HG02678 (cell line): ENCODE results near the gene OCIAD2.
"Not testable (repeated sequence)": the region's sequence is repeated elsewhere in the genome, so short reads cannot be mapped to it uniquely, and the experiment has no call there.

Experiments
- ATAC-seq: cut with Tn5 transposase; IDR thresholded peaks from one replicate; pipeline ENCODE4 v1.9.1; 2021; ENCODE audit warnings: mild to moderate bottlenecking, moderate library complexity; ENCODE audit not compliant: unreplicated experiment

OCIAD2 gene

DNA sequence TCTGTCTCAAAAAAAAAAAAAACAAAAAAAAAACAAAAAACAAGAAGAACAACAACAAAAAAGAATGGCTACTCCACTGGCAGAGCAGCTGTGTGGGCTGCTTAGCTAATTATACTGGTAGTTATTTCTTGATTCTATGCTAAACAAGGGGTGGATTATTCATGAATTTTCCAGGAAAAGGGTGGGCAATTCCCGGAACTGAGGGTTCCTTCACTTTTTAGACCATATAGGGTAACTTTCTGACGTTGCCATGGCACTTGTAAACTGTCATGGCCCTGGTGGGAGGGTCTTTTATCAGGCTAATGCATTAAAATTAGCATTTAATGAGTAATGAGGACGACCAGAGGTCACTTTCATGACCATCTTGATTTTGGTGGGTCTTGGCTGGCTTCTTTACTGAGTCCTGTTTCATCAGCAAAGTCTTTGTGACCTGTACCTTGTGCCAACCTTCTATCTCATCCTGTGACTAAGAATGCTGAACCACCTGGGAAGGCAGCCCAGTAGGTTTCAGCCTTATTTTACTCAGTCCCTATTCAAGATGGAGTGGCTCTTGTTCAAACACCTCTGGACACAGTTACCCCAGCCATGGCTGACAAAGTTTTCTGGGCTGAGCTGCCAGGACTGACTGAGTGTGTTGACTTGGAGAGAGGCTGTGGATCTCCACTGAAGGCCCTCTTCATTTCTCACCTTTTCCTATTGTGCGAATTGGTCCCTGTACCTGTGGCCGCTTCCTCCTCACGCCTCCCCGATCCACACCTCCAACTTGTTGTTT, 1.3 kb upstream of the OCIAD2 start:
- no peak for ATAC-seq

GRCh38 chr4:48905363-48906015, 1.1 kb downstream of the OCIAD2 start:
- no peak for ATAC-seq

DNA sequence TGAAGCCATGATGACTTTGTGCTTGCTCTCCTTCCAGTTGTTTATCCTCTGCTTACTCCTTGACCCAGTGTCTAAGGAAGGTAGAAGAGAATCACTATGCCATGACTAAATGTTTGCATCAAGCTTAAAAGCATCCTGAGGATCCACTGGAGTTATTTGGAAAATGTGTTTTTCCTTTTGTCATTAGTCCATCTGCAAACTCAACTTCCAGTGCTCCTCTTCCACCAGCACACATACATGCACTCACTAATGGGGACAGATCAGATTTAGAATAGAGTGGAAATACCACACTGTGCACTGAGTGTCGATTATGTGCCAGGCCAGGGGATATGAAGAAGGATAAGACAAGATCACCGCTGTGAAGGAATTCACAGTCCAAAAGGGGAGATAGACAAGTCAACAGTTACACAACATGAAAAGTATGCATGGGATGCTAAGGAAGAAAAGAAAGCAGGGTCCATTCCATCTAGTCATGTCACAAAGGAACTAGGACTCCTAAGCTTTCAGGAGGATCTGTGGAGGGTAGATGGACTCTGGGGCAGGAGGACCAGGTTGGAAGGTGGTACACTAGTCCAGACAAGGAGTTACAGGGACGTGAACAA, 1.9 kb downstream of the OCIAD2 start:
- ATAC-seq, result no peak

DNA sequence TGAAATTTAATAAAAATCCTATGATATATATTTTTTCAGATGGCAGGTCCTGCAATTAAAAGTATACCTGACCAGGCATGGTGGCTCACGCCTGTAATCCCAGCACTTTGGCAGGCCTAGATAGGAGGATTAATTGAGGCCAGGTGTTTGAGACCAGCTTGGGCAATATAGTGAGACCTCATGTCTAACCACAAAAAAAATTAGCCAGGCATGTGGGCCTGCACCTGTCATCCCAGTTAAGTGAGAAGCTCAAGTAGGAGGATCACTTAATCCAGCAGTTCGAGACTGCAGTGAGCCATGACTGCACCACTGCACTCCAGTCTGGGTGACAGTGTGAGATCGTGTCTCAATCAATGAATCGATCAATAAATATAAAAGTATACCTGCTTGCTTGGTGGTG, 2.5 kb downstream of the OCIAD2 start:
- ATAC-seq, result no peak

GRCh38 chr4:48902266-48902665, 4.3 kb downstream of the OCIAD2 start:
- no peak for ATAC-seq

DNA sequence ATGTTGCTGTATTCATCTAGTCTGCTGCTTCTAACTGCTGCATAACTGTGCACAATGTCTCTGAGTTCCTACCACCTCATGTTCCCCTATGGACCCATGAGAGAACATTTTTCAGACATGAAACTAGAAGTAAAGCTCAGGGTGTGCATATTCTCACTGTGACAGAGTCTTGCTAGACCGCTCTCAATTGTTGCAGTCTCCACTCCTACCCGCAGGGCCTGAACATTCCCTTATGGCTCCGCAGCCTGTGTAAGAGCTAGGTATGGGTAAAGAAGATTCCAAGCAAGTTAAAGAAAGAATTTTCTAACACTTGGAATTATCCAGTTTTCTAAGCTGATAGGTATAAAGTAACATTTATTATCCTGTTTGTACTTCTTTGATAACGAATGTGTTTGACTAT, 5.4 kb downstream of the OCIAD2 start:
- no peak for ATAC-seq

DNA sequence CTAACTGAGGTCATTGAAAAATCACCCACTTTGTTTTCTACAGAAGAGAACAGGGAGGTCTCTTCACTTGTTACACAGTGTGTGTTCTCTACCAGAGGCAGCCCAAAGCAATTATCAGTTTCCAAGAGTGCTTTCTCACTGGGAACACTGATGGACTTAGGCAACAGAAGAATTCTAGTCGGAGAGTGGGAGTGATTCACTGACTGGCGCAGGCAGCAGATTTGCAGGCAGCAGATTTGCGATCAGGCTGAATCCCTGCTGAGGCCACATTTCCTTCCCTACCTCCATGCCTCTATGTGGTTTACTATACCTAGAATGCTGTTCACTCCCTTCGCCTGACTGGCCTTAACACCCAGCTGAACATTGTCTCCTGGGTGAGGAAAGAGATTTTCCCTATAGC, 6.6 kb downstream of the OCIAD2 start:
- no peak for ATAC-seq

DNA sequence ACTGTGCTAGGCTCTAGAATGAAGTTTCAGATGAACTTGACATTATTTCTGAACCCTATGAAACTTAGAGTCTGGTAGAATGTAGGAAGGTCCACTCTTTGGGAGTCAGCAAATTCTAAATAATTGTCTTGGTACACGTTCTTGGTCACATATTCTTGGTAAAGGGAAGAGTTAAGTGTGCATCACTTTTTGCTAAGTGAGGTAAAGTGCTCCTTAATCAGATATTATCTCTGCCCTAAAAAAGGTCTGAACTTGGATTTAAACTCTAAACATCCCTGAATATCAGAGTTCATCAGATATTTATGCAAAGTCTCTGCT, 7.2 kb downstream of the OCIAD2 start:
- no peak for ATAC-seq

DNA sequence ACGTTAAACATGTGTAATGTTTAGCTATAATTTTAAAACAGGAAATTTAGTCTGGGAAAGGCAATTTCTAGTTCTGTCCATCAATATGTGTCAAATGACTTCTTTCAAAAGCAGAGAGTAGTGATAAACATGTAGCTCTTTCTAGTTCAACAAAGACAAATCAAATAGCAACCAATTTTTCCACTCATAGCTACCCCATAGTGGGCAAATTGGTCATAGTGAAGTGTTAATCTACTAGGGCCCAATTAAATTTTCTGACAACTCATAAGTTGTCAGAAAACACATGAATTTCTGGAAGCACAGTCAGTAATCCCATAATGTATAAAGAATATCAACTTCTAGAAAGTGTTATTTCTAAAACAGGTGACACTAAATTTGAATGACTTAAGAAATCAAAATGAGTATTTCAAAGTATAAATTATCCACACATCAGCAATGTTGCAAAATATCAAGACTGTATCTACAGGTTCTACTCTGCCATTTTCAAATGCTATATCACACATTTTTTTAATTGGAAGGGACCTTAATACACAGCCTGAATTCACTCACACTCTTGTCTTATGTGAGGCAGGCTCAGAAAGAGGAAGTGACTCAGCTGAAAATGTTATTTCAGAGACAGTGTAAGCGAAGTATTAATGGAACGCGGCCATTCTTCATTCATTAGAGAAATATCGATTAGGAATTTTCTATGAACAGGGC, 7.7 kb downstream of the OCIAD2 start:
- peak; percentile 85 for ATAC-seq

DNA sequence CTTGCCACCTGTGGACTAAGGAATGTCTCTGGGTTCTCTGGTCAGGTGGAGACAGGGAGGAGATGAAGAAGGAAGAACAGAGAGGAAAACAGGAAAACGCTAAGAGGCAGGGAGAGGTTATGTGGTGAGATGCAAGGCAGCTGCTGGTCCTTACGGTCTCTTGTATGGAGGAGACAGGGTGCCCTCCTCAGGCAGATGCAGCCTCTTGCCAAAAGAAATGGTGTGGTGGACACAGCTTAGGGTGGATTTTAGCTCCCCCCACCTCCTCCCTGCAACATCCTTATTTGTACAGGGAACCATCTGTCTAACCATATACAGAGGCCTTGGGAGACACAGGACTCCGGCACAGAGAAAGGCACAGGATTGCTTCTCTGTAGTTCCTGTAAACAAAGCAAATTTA, 9.7 kb downstream of the OCIAD2 start:
- ATAC-seq, result no peak

- no peak for ATAC-seq
These were observed 15.4 kb downstream of the OCIAD2 start for GRCh38 chr4:48891028-48891619.

DNA sequence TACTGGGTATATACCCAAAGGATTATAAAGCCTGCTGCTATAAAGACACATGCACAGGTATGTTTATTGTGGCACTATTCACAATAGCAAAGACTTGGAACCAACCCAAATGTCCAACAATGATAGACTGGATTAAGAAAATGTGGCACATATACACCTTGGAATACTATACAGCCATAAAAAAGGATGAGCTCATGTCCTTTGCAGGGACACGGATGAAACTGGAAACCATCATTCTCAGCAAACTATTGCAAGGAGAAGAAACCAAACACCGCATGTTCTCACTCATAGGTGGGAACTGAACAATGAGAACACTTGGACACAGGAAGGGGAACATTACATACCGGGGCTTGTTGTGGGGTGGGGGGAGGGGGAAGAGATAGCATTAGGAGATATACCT, 16.8 kb downstream of the OCIAD2 start:
- ATAC-seq, result not testable (repeated sequence)

- not testable (repeated sequence) for ATAC-seq
These were observed 24.9 kb downstream of the OCIAD2 start for GRCh38 chr4:48881646-48882045.

GRCh38 chr4:48879561-48880442, 26.8 kb downstream of the OCIAD2 start:
- ATAC-seq, result no peak

DNA sequence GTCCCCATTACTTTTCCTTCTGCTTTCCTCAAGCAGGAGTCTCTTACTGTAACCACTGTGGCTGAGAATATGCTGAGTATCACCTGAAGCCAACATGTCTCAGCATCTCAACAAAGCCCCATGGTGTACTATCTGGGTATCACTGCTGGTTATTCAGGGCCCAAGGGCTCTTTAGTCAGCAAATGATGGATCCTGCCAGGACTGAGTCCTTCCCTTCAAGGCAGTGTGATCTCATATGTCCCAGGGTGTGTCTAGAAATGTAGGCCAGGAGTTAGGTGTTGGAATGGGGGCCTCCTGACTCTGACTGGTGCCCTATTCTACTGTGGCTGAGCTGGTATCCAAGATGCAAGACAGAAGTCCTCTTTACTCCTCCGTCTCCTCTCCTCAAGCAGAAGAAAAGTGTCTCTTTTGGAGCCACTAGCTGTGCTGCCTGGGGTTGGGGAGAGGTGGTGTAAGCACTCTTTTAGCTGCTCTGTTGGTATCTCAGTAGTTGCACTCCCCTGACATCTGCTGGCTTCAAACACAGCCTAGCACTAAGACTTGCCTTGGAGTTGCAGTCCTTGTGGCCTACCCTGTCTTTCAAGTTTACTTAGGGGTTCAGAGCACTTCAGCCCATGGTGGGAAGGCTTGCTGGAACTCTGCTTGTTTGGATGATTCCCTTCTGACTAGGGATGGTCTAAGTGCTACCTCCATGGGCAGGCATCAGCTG, 28.6 kb downstream of the OCIAD2 start:
- ATAC-seq, result no peak

DNA sequence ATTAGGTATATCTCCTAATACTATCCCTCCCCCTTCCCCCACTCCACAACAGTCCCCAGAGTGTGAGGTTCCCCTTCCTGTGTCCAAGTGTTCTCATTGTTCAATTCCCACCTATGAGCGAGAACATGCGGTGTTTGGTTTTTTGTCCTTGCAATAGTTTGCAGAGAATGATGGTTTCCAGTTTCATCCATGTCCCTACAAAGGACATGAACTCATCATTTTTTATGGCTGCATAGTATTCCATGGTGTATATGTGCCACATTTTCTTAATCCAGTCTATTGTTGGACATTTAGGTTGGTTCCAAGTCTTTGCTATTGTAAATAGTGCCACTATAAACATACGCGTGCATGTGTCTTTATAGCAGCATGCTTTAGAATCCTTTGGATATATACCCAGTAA, 41.9 kb downstream of the OCIAD2 start:
- ATAC-seq, result not testable (repeated sequence)

- ATAC-seq, result no peak
These were observed 42.8 kb downstream of the OCIAD2 start for GRCh38 chr4:48863728-48864127.

DNA sequence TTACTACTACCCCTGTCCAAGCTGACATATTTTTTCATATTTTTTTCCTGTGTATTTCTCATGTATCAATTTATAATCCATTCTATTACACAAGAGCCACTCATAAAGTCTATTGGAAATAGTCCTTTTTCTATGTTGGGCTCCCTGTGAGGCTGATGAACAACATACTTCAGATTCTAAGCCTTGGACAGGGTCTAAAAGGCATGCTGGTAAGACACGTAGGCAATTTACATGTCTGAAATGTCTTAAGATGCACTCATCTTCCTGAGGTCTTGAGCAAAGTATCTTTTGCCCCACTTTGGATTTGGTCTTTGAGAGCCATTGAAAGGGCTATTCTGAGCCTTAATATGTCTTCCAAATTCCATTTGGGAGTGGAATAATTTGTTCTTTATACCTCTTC, 43.9 kb downstream of the OCIAD2 start:
- no peak for ATAC-seq

DNA sequence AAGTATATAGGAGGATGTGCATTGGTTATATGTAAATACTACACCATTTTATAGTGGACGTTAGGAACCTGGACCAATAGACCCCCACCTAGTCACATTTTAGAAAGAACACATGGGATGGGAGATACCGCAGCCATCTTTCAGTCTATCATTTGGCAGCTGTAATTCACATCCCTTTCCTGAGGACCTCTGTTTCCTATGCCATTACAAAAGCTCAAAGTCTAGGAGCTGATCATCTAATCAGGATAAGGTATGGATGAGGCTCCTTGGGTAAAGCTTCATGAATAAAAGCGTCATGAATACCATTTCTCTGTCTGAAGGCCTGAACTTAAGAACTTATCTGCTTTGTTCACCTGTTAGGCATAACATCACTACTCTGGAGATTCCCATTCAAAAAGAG, 44.5 kb downstream of the OCIAD2 start:
- ATAC-seq, result no peak

DNA sequence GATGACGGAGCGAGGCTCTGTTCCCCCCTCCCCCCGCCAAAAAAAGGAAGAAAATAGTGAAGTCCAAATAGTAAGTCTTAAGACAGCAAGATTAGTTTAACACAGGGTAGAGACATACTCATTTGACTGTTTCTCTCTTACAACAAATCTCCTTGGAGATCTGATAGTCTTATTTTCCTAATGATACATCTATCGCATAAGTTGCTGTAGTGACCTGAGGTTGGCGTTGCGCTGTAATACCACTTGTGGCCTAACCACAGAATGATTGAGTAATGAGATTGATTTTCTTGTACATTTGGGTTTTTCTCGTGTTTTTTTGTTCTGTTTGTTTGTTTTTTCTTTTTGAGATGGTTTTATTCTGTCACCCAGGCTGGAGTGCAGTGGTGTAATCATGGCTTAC, 48.4 kb downstream of the OCIAD2 start:
- no peak for ATAC-seq
